ENCODE data around the gene MRPS15. TPM values are rescaled to one million over a fixed set of nuclear protein-coding genes. Genes with fewer than 3 reads are reported as not detected.

The MRPS15 gene
- total and polyA plus RNA-seq, 2 donors (not counting 3 experiments of a cell fraction or from before 2014, with no cell fraction given) = 47.1 to 105 TPM

GRCh38 chr1:36433102-36433501, 31.1 kb downstream of the MRPS15 start:
- Histone ChIP-seq H3K79me2 (ENCODE audit: control insufficient read depth, insufficient read depth, low read length) (no peaks in the 10 kb centered on the region), H3K4me3 (replicated peaks in 1 of 3; ENCODE audit: insufficient read depth in 1 of 3, low read depth in 1 of 3, low read length in 3 of 3) (no peak overlapping the region), H2AFZ (ENCODE audit: low read depth, low read length) (no peak overlapping the region), H3K27me3 (ENCODE audit: control insufficient read depth in 2 of 2, insufficient read depth in 2 of 2, low read length in 2 of 2) (no peaks in the 10 kb centered on the region), H3K27ac (ENCODE audit: insufficient read depth, low read depth, low read length) (no peak overlapping the region), H3K36me3 (ENCODE audit: control insufficient read depth in 2 of 2, extremely low read depth in 1 of 2, insufficient read depth in 2 of 2, low read length in 2 of 2) (no peaks in the 10 kb centered on the region), H3K9me1 (replicated peaks; ENCODE audit: control insufficient read depth, extremely low read depth, insufficient read depth, low read length) (no peaks in the 10 kb centered on the region), H3K9me3 (replicated peaks; ENCODE audit: control insufficient read depth, insufficient read depth, low read length) (no peaks in the 10 kb centered on the region), H3K4me2 (ENCODE audit: insufficient read depth, low read length) (no peak overlapping the region), H4K20me1 (replicated peaks; ENCODE audit: control insufficient read depth, extremely low read depth, insufficient read depth, low read length) (no peaks in the 10 kb centered on the region), H3K9ac (replicated peaks; ENCODE audit: extremely low read depth, insufficient read depth, low read length) (no peak overlapping the region), H3K4me1 (ENCODE audit: control insufficient read depth, extremely low read depth, insufficient read depth, low read length) (peaks cover 6% of the 10 kb centered on the region)
- intact Hi-C loops (cut with micrococcal nuclease) = no loop called here
- no peak for TF ChIP-seq JUN (IDR thresholded peaks at IDR 0.05; ENCODE audit: borderline replicate concordance, insufficient read depth, insufficient read length, low read depth)
- no peak for TF ChIP-seq POLR2AphosphoS5 (IDR thresholded peaks at IDR 0.05; ENCODE audit: insufficient read depth, low read depth, low read length)
- TF ChIP-seq CTCF (IDR thresholded peaks at IDR 0.05; ENCODE audit: extremely low read depth in 1 of 2, insufficient read depth in 1 of 2, low read depth in 1 of 2, low read length in 2 of 2) = no peak
- no peak for TF ChIP-seq GATA2 (IDR thresholded peaks at IDR 0.05; ENCODE audit: insufficient read depth, insufficient read length, low read depth, low read length)
- TF ChIP-seq FOS (IDR thresholded peaks at IDR 0.05; ENCODE audit: borderline replicate concordance, insufficient read depth, low read length) = no peak
- TF ChIP-seq, protein P1, sequence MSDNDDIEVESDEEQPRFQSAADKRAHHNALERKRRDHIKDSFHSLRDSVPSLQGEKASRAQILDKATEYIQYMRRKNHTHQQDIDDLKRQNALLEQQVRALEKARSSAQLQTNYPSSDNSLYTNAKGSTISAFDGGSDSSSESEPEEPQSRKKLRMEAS (IDR thresholded peaks at IDR 0.05; ENCODE audit: insufficient read depth, insufficient read length) = no peak
- TF ChIP-seq MYC (IDR thresholded peaks at IDR 0.05; ENCODE audit: low read depth, low read length) = no peak
- TF ChIP-seq EZH2 (IDR thresholded peaks at IDR 0.05; ENCODE audit: borderline replicate concordance, low read depth, low read length, severe bottlenecking) = no peak
- no peak for TF ChIP-seq POLR2A (IDR thresholded peaks at IDR 0.05; ENCODE audit: low read depth, low read length)
- dilution Hi-C loops (cut with MboI; ENCODE audit: extremely low pct_ligation_motif_present, low sequenced_read_pairs) = no loop called here
- FAIRE-seq = no peak
- no TSS peak for BruUV-seq (replicated peaks)
- ChIA-PET CTCF (interaction anchor here (1.3 kb wide), 1 partner anchor 9 kb away, joined by 5 read pairs; no protein-coding TSS in a partner anchor), POLR2A (no interaction called here)
- no peak for DNase-seq (ENCODE audit: low read depth, low spot score)

All from endothelial cell of umbilical vein (primary cell).